ENCODE results near the gene TNS1. TPM values are rescaled to one million over a fixed set of nuclear protein-coding genes. Genes with fewer than 3 reads are reported as not detected.

The TNS1 gene
- total RNA-seq, 1 experiment from 2014 or later = 4.5 TPM

- Mint-ChIP-seq H3K4me3 (no peak overlapping the region), H3K36me3 (peaks cover 12% of the 10 kb centered on the region), H3K27me3 (ENCODE audit: low read depth) (peaks cover 15% of the 10 kb centered on the region), H3K9me3 (peaks cover 18% of the 10 kb centered on the region), H3K4me1 (0 out of 2 replicates have a peak, but pooled peaks cover 2% of the 10 kb centered on the region), H3K27ac (no peak overlapping the region)
- DNase-seq (ENCODE audit: low spot score) (no peak), ATAC-seq (no peak)
- ChIA-PET POLR2A (no interaction called here), CTCF (interaction anchor here (1.3 to 1.5 kb wide), 2 partner anchors 103 to 211 kb away, joined by 4 to 5 read pairs; no protein-coding TSS in a partner anchor)
- TF ChIP-seq NFATC4 (CRISPR knock-in tag; IDR thresholded peaks at IDR 0.05) = no peak
- no peak for TF ChIP-seq NR1H2 (CRISPR knock-in tag; IDR thresholded peaks at IDR 0.05)
- no peak for TF ChIP-seq AR (CRISPR knock-in tag; IDR thresholded peaks at IDR 0.05)
- TF ChIP-seq ZNF423 (CRISPR knock-in tag; IDR thresholded peaks at IDR 0.05) = no peak
- TF ChIP-seq MLX (CRISPR knock-in tag; IDR thresholded peaks at IDR 0.05) = no peak
- TF ChIP-seq ZNF263 (CRISPR knock-in tag; IDR thresholded peaks at IDR 0.05; ENCODE audit: low read depth) = no peak
- no peak for TF ChIP-seq RELA (CRISPR knock-in tag; IDR thresholded peaks at IDR 0.05; ENCODE audit: borderline replicate concordance)
- no peak for TF ChIP-seq NR3C1 (CRISPR knock-in tag; conservative IDR thresholded peaks at IDR 0.05; ENCODE audit: low read depth)
- TF ChIP-seq USF2 (CRISPR knock-in tag; IDR thresholded peaks at IDR 0.05) = no peak
- TF ChIP-seq SMAD4 (CRISPR knock-in tag; IDR thresholded peaks at IDR 0.05) = no peak
- no peak for TF ChIP-seq TP53 (CRISPR knock-in tag; IDR thresholded peaks at IDR 0.05)
Observed at GRCh38 chr2:217783243-217783642, 219.6 kb downstream of the TNS1 start.

GRCh38 chr2:217777906-217778305 is 224.9 kb downstream of the TNS1 start:
- POLR2A ChIA-PET = no interaction called here
- Mint-ChIP-seq H3K9me3 (no peaks in the 10 kb centered on the region), H3K4me1 (no peaks in the 10 kb centered on the region), H3K36me3 (no peaks in the 10 kb centered on the region), H3K27me3 (ENCODE audit: low read depth) (no peaks in the 10 kb centered on the region; the same call in 1 of the 2 replicates), H3K4me3 (no peak overlapping the region), H3K27ac (no peak overlapping the region)
- CTCF ChIA-PET = interaction anchor here (0.8 to 2.1 kb wide), 2 partner anchors 8 to 216 kb away, joined by 5 to 13 read pairs; no protein-coding TSS in a partner anchor
- no peak for TF ChIP-seq TP53 (CRISPR knock-in tag; IDR thresholded peaks at IDR 0.05)
- no peak for TF ChIP-seq FOXP1 (CRISPR knock-in tag; IDR thresholded peaks at IDR 0.05; ENCODE audit: borderline replicate concordance)
- no peak for TF ChIP-seq AR (CRISPR knock-in tag; IDR thresholded peaks at IDR 0.05)
- no peak for TF ChIP-seq GABPB1 (CRISPR knock-in tag; IDR thresholded peaks at IDR 0.05)
- TF ChIP-seq CREB1 (CRISPR knock-in tag; IDR thresholded peaks at IDR 0.05) = no peak
- TF ChIP-seq NFE2L1 (CRISPR knock-in tag; IDR thresholded peaks at IDR 0.05) = no peak
- TF ChIP-seq USF2 (CRISPR knock-in tag; IDR thresholded peaks at IDR 0.05) = no peak
- TF ChIP-seq ATF1 (CRISPR knock-in tag; IDR thresholded peaks at IDR 0.05) = no peak
- peak; percentile 50; the same call in 1 of the 2 replicates for ATAC-seq
- DNase-seq (ENCODE audit: low spot score) = no peak

Data from WTC11 (cell line).